WTC11 (cell line): ENCODE data around the gene GAB1. TPM values are rescaled to one million over a fixed set of nuclear protein-coding genes. Genes with fewer than 3 reads are reported as not detected.

Experiments used
- ATAC-seq: fragments of 200-7000 bp; cut with Tn5 transposase; 2 replicates; pipeline ENCODE4 v1.10.0; 2021; ENCODE audit warnings: mild to moderate bottlenecking, moderate library complexity
- CTCF ChIA-PET: fragments of 300-600 bp; sonication (Branson Sonifier 250); formaldehyde crosslinking; loops from one replicate; lab custom pipeline; 2021; ENCODE audit warnings: antibody characterized with exemption; lab: Charles Lee
- POLR2A ChIA-PET: fragments of 350-600 bp; sonication (Branson Sonifier 250); formaldehyde crosslinking; loops from one replicate; lab custom pipeline; 2021; ENCODE audit warnings: antibody characterized with exemption; lab: Charles Lee
- DNase-seq: peaks from one replicate; pipeline ENCODE4 v3.0.0; 2021; ENCODE audit warnings: low spot score
- H3K27ac Mint-ChIP-seq: 2 replicates; pipeline ENCODE4 v1.8.0; 2021; ENCODE audit warnings: mixed read lengths
- H3K27me3 Mint-ChIP-seq: 2 replicates; pipeline ENCODE4 v1.8.0; 2021; ENCODE audit warnings: low read depth, mild to moderate bottlenecking, moderate library complexity, mixed read lengths
- H3K36me3 Mint-ChIP-seq: 2 replicates; pipeline ENCODE4 v1.8.0; 2021; ENCODE audit warnings: mixed read lengths
- H3K4me1 Mint-ChIP-seq: 2 replicates; pipeline ENCODE4 v1.8.0; 2022; ENCODE audit warnings: mixed read lengths
- H3K4me3 Mint-ChIP-seq: 2 replicates; pipeline ENCODE4 v1.8.0; 2021; ENCODE audit warnings: mild to moderate bottlenecking, moderate library complexity, mixed read lengths
- H3K9me3 Mint-ChIP-seq: 2 replicates; pipeline ENCODE4 v1.8.0; 2021; ENCODE audit warnings: mixed read lengths
- AR ChIP-seq: fragments of 250-450 bp; sonication (Bioruptor Pico); IDR thresholded peaks from 2 replicates; pipeline ENCODE4 v1.9.0; 2021; ENCODE audit warnings: mild to moderate bottlenecking
- ATF2 ChIP-seq: sonication (generic); formaldehyde crosslinking; IDR thresholded peaks from 2 replicates; pipeline ENCODE4 v1.8.1; 2022; ENCODE audit warnings: low read depth, missing genetic modification reagents, borderline replicate concordance
- ATF3 ChIP-seq: sonication (generic); formaldehyde crosslinking; conservative IDR thresholded peaks from 2 replicates; pipeline ENCODE4 v1.8.1; 2022; ENCODE audit warnings: mild to moderate bottlenecking, missing genetic modification reagents
- E2F4 ChIP-seq: sonication (generic); formaldehyde crosslinking; IDR thresholded peaks from 2 replicates; pipeline ENCODE4 v1.8.1; 2022; ENCODE audit warnings: low read depth, mild to moderate bottlenecking, moderate library complexity, missing genetic modification reagents, borderline replicate concordance
- EMX1 ChIP-seq: fragments of 250-450 bp; sonication (Bioruptor Pico); IDR thresholded peaks from 2 replicates; pipeline ENCODE4 v1.8.0; 2021; ENCODE audit warnings: mild to moderate bottlenecking
- FOXP1 ChIP-seq: sonication (generic); formaldehyde crosslinking; IDR thresholded peaks from 2 replicates; pipeline ENCODE4 v1.8.0; 2022; ENCODE audit warnings: missing genetic modification reagents, mild to moderate bottlenecking, moderate library complexity, borderline replicate concordance
- GRHL2 ChIP-seq: fragments of 250-450 bp; sonication (Bioruptor Pico); IDR thresholded peaks from 2 replicates; pipeline ENCODE4 v1.8.0; 2022; ENCODE audit warnings: mild to moderate bottlenecking, moderate library complexity; ENCODE audit not compliant: insufficient replicate concordance, severe bottlenecking
- JUN ChIP-seq: sonication (generic); formaldehyde crosslinking; IDR thresholded peaks from 2 replicates; pipeline ENCODE4 v1.8.0; 2023; ENCODE audit warnings: mild to moderate bottlenecking, missing genetic modification reagents
- MXD4 ChIP-seq: fragments of 250-450 bp; sonication (Bioruptor Pico); IDR thresholded peaks from 2 replicates; pipeline ENCODE4 v1.8.0; 2021; ENCODE audit warnings: mild to moderate bottlenecking, moderate library complexity, borderline replicate concordance
- NFE2L1 ChIP-seq: sonication (generic); formaldehyde crosslinking; IDR thresholded peaks from 2 replicates; pipeline ENCODE4 v1.8.1; 2023; ENCODE audit warnings: missing genetic modification reagents
- PRRX2 ChIP-seq: fragments of 250-450 bp; sonication (Bioruptor Pico); IDR thresholded peaks from 2 replicates; pipeline ENCODE4 v1.8.0; 2021; ENCODE audit warnings: mild to moderate bottlenecking
- RELA ChIP-seq: sonication (generic); formaldehyde crosslinking; IDR thresholded peaks from 2 replicates; pipeline ENCODE4 v1.8.1; 2022; ENCODE audit warnings: missing genetic modification reagents, mild to moderate bottlenecking, borderline replicate concordance
- SMAD4 ChIP-seq: sonication (generic); formaldehyde crosslinking; IDR thresholded peaks from 2 replicates; pipeline ENCODE4 v1.8.0; 2022; ENCODE audit warnings: mild to moderate bottlenecking, missing genetic modification reagents
- TCF7 ChIP-seq: sonication (generic); formaldehyde crosslinking; IDR thresholded peaks from 2 replicates; pipeline ENCODE4 v1.8.0; 2022; ENCODE audit warnings: mild to moderate bottlenecking, low read depth, missing genetic modification reagents, moderate library complexity
- ZNF232 ChIP-seq: sonication (generic); formaldehyde crosslinking; IDR thresholded peaks from 2 replicates; pipeline ENCODE4 v1.8.0; 2022; ENCODE audit warnings: mild to moderate bottlenecking, missing genetic modification reagents
- ZNF416 ChIP-seq: fragments of 250-450 bp; sonication (Bioruptor Pico); IDR thresholded peaks from 2 replicates; pipeline ENCODE4 v1.9.0; 2021; ENCODE audit warnings: mild to moderate bottlenecking, inconsistent platforms
- total RNA-seq: library from RNA; stranded (reverse); gene quantifications from 3 replicates; pipeline ENCODE4 v1.2.3, GENCODE V29; 2021
- TF ChIP-seq, protein P1 (sequence below): sonication (generic); formaldehyde crosslinking; IDR thresholded peaks from 2 replicates; pipeline ENCODE4 v1.8.1; 2022; ENCODE audit warnings: mild to moderate bottlenecking, moderate library complexity, missing genetic modification reagents

Gene GAB1
- total RNA-seq, 1 experiment from 2014 or later, result 17.4 TPM

DNA sequence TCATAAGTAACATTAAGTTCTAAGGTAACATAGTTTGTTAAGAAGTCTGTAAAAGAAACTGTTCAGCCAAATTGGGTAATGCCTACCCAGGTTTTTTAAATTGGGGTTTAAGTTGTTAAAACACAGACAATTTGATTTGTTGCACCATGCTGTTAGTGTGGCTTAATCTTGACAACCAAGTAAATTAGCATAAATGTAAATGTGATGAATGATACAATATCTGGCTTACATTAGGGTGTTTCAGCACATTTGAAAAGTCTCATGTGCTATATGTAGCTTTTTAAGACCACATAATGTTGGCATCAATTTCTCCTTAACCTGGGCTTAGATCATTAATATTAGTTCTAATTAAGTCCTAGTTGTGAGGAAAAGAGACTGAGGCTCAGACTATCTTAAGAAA, 104.4 kb downstream of the GAB1 start:
- ChIA-PET POLR2A (no interaction called here), CTCF (interaction anchor here (0.6 to 1.4 kb wide), 4 partner anchors 9 to 104 kb away, joined by 3 to 4 read pairs (median 4); partner anchors contain the start of gene GAB1)
- TF ChIP-seq TCF7 (CRISPR knock-in tag), result no peak
- no peak for TF ChIP-seq ZNF416 (CRISPR knock-in tag)
- no peak for TF ChIP-seq ZNF232 (CRISPR knock-in tag)
- TF ChIP-seq ATF3, result no peak
- TF ChIP-seq NFE2L1 (CRISPR knock-in tag), result no peak
- no peak for TF ChIP-seq MXD4 (CRISPR knock-in tag)
- no peak for TF ChIP-seq FOXP1 (CRISPR knock-in tag)
- TF ChIP-seq, protein P1, sequence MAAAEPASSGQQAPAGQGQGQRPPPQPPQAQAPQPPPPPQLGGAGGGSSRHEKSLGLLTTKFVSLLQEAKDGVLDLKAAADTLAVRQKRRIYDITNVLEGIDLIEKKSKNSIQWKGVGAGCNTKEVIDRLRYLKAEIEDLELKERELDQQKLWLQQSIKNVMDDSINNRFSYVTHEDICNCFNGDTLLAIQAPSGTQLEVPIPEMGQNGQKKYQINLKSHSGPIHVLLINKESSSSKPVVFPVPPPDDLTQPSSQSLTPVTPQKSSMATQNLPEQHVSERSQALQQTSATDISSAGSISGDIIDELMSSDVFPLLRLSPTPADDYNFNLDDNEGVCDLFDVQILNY (CRISPR knock-in tag), result no peak
- no peak for TF ChIP-seq JUN (CRISPR knock-in tag)
- TF ChIP-seq E2F4, result no peak
- TF ChIP-seq EMX1 (CRISPR knock-in tag), result no peak
- no peak for TF ChIP-seq PRRX2 (CRISPR knock-in tag)
- ATAC-seq (no peak), DNase-seq (no peak)
- Mint-ChIP-seq H3K4me3 (no peak overlapping the region), H3K27ac (no peak overlapping the region), H3K27me3 (no peaks in the 10 kb centered on the region), H3K4me1 (0 out of 2 replicates have a peak, but pooled peaks cover 4% of the 10 kb centered on the region), H3K36me3 (peaks cover 22% of the 10 kb centered on the region), H3K9me3 (peaks cover 5% of the 10 kb centered on the region)

DNA sequence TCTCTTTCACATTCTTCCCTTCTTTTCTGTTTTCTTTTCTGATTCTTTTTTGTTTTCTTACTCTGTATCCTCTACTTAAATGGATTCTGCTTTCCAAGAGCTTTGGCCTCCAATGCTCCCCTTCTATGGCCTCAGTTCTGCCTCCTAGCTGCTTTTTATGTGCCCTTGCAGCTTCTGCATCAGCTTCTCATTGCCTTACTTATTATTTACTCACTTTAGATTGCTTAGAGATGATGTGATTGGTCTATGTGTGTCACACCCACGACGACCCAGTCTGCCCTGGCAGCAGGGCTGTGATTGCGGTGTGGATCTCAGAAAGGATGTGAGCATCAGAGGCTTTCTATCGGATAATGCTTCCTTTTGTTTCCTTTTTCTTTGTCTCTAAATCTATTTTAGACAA, 105.0 kb downstream of the GAB1 start:
- no peak overlapping the region for H3K4me3 Mint-ChIP-seq
- 0 out of 2 replicates have a peak, but pooled peaks cover 4% of the 10 kb centered on the region for H3K4me1 Mint-ChIP-seq
- DNase-seq (no peak), ATAC-seq (peak; percentile 83)
- TF ChIP-seq AR (CRISPR knock-in tag) (no peak), RELA (CRISPR knock-in tag) (no peak), SMAD4 (CRISPR knock-in tag) (no peak), E2F4 (no peak), ATF2 (CRISPR knock-in tag) (no peak), GRHL2 (CRISPR knock-in tag) (no peak), PRRX2 (CRISPR knock-in tag) (no peak)
- peaks cover 5% of the 10 kb centered on the region for H3K9me3 Mint-ChIP-seq
- CTCF ChIA-PET, result interaction anchor here (0.6 to 1.4 kb wide), 5 partner anchors 10 to 543 kb away, joined by 3 to 4 read pairs (median 3); partner anchors contain the start of gene GAB1
- no peak overlapping the region for H3K27ac Mint-ChIP-seq
- no peaks in the 10 kb centered on the region for H3K27me3 Mint-ChIP-seq
- peaks cover 22% of the 10 kb centered on the region for H3K36me3 Mint-ChIP-seq
- POLR2A ChIA-PET, result no interaction called here
